ENCODE measurements around the gene NEUROD2. TPM values are rescaled to one million over a fixed set of nuclear protein-coding genes. Genes with fewer than 3 reads are reported as not detected.

NEUROD2 gene
- total RNA-seq, 2 donors from 2014 or later, result not detected

DNA sequence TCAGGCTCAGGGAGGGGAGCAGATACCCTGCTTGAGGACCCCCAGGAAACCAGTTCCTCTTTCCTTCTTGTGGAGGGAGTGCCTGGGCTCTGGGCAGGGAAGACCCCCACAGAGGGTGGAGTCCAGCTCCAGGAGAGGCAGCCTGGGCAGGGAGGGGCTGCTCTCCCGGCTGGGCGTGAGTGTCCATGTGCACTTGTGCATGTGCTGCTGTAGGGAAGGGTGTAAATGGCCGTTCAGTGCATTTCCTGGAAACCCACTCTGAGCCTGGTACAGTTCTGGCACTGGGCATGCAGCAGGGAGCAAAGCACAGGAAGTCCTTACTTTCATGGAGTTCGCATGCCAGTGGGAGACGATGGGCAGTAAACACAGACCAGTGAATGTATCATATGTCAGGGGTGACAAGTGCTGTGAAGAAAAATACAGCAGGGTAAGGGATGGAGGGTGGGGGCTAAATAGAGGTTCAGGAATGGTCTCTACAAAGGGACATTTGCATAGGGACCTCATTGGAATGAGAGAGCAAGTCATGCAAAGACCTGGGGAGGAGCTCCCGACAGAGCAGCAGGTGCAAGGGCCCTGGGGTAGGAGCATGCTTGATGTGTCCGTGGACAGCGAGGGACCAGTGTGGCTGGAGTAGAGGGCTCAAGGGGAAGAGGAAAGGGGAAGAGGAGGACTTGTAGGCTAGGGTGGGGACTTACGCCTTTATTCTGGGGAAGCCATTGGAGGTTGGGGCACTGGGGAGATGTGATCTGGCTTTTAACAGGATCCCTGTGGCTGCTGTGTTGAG, 34.8 kb upstream of the NEUROD2 start:
- Histone ChIP-seq H3K4me1 (ENCODE audit: control insufficient read depth in 1 of 2, low read depth in 2 of 2) (peaks cover 24 to 37% of the 10 kb centered on the region in 2 donors), H3K27ac (no peak overlapping the region), H3K27me3 (replicated peaks; ENCODE audit: insufficient read depth) (no peaks in the 10 kb centered on the region), H3K9me3 (no peaks in the 10 kb centered on the region), H3K36me3 (no peaks in the 10 kb centered on the region), H3K4me3 (no peak overlapping the region)
- DNase-seq (ENCODE audit: low spot score), result no peak
- TF ChIP-seq, protein P1, sequence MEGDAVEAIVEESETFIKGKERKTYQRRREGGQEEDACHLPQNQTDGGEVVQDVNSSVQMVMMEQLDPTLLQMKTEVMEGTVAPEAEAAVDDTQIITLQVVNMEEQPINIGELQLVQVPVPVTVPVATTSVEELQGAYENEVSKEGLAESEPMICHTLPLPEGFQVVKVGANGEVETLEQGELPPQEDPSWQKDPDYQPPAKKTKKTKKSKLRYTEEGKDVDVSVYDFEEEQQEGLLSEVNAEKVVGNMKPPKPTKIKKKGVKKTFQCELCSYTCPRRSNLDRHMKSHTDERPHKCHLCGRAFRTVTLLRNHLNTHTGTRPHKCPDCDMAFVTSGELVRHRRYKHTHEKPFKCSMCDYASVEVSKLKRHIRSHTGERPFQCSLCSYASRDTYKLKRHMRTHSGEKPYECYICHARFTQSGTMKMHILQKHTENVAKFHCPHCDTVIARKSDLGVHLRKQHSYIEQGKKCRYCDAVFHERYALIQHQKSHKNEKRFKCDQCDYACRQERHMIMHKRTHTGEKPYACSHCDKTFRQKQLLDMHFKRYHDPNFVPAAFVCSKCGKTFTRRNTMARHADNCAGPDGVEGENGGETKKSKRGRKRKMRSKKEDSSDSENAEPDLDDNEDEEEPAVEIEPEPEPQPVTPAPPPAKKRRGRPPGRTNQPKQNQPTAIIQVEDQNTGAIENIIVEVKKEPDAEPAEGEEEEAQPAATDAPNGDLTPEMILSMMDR (IDR thresholded peaks at IDR 0.05), result no peak
- ATAC-seq (ENCODE audit: insufficient number of reproducible peaks, low FRiP score, low read depth), result no peak

GRCh38 chr17:39641883-39642282, 34.2 kb upstream of the NEUROD2 start:
- Histone ChIP-seq H3K4me3 (no peak overlapping the region), H3K36me3 (no peaks in the 10 kb centered on the region), H3K27me3 (replicated peaks; ENCODE audit: insufficient read depth) (no peaks in the 10 kb centered on the region), H3K27ac (no peak overlapping the region), H3K9me3 (no peaks in the 10 kb centered on the region), H3K4me1 (ENCODE audit: control insufficient read depth in 1 of 2, low read depth in 2 of 2) (peaks cover 24 to 38% of the 10 kb centered on the region in 2 donors)
- ATAC-seq (ENCODE audit: insufficient number of reproducible peaks, low FRiP score, low read depth) (no peak), DNase-seq (ENCODE audit: low spot score) (no peak)
- TF ChIP-seq, protein P1 (IDR thresholded peaks at IDR 0.05), result no peak

- Histone ChIP-seq H3K4me3 (no peak overlapping the region), H3K36me3 (no peaks in the 10 kb centered on the region), H3K9me3 (no peaks in the 10 kb centered on the region), H3K27me3 (replicated peaks; ENCODE audit: insufficient read depth) (no peaks in the 10 kb centered on the region), H3K27ac (no peak overlapping the region), H3K4me1 (ENCODE audit: control insufficient read depth in 1 of 2, low read depth in 2 of 2) (peaks cover 29 to 44% of the 10 kb centered on the region in 2 donors)
- DNase-seq (ENCODE audit: low spot score) (no peak), ATAC-seq (ENCODE audit: insufficient number of reproducible peaks, low FRiP score, low read depth) (no peak)
- TF ChIP-seq, protein P1 (IDR thresholded peaks at IDR 0.05), result no peak
Measured at GRCh38 chr17:39641097-39641496, 33.4 kb upstream of the NEUROD2 start.

- DNase-seq (ENCODE audit: low spot score), result no peak
- no peak overlapping the region for H3K4me3 ChIP-seq
- TF ChIP-seq, protein P1 (IDR thresholded peaks at IDR 0.05), result no peak
- no peaks in the 10 kb centered on the region for H3K9me3 ChIP-seq
- no peaks in the 10 kb centered on the region for H3K27me3 ChIP-seq (replicated peaks; ENCODE audit: insufficient read depth)
- H3K4me1 ChIP-seq (ENCODE audit: control insufficient read depth in 1 of 2, low read depth in 2 of 2), result peaks cover 29 to 48% of the 10 kb centered on the region in 2 donors
- H3K36me3 ChIP-seq, result no peaks in the 10 kb centered on the region
- H3K27ac ChIP-seq, result no peak overlapping the region
- no peak for ATAC-seq (ENCODE audit: insufficient number of reproducible peaks, low FRiP score, low read depth)
Measured at GRCh38 chr17:39640591-39641031, 32.9 kb upstream of the NEUROD2 start.

DNA sequence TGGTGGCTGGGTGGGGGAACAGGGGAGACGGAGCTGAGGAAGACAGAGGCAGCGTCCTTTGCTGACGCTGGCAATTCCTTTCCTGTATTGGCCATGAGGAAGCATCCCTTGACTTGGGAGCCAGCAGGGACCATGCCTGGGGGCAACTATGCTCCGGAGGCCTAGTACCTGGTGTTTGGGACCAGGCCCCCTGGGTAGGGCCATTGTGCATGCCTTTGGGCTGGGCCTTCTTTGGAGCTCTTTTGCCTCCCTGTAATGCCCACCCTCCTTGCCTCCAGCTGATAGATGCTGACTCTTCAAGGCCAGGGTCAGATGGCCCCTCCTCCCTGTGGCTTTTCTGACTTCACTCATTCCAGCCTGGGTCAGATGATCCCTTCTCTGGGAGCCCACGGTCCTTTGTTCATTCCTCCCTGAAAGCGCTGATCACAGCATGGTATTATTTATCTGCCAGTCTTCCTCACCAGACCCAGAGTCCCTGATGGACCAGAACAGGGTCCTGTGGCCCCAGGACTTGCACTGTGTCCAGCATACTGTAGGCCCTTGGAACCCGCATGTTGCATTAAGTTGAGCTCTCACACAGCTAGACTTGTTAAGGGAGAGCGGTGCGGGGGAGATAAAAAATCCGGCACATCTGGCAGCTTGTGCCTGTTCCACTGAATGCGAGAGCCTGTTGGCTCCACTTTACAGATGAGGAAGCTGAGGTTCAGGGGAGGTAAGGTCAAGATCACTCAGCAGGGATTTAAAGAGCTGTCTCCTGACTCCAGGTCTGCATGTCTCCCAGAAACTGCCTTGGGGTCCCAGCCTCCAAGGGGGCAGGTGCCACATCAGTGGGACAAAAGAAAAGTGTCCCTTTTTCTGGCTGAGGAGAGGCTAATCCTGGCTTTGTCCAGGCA, 32.1 kb upstream of the NEUROD2 start:
- ATAC-seq (ENCODE audit: insufficient number of reproducible peaks, low FRiP score, low read depth) (no peak), DNase-seq (ENCODE audit: low spot score) (no peak)
- Histone ChIP-seq H3K9me3 (no peaks in the 10 kb centered on the region), H3K4me3 (no peak overlapping the region), H3K27ac (no peak overlapping the region), H3K36me3 (no peaks in the 10 kb centered on the region), H3K27me3 (replicated peaks; ENCODE audit: insufficient read depth) (no peaks in the 10 kb centered on the region), H3K4me1 (ENCODE audit: control insufficient read depth in 1 of 2, low read depth in 2 of 2) (peaks cover 29 to 48% of the 10 kb centered on the region in 2 donors)
- TF ChIP-seq, protein P1 (IDR thresholded peaks at IDR 0.05), result no peak

Data from thoracic aorta (tissue), 2 donors.